GM12801 (cell line): ENCODE data around the gene SLC39A7.

ENCODE experiments used
- TF ChIP-seq, protein P1 (sequence below): IDR thresholded peaks from one replicate; pipeline ENCODE4 v1.5.1; 2011; ENCODE audit warnings: control low read depth; ENCODE audit not compliant: insufficient read length; ENCODE audit errors: extremely low read depth

Gene SLC39A7

DNA sequence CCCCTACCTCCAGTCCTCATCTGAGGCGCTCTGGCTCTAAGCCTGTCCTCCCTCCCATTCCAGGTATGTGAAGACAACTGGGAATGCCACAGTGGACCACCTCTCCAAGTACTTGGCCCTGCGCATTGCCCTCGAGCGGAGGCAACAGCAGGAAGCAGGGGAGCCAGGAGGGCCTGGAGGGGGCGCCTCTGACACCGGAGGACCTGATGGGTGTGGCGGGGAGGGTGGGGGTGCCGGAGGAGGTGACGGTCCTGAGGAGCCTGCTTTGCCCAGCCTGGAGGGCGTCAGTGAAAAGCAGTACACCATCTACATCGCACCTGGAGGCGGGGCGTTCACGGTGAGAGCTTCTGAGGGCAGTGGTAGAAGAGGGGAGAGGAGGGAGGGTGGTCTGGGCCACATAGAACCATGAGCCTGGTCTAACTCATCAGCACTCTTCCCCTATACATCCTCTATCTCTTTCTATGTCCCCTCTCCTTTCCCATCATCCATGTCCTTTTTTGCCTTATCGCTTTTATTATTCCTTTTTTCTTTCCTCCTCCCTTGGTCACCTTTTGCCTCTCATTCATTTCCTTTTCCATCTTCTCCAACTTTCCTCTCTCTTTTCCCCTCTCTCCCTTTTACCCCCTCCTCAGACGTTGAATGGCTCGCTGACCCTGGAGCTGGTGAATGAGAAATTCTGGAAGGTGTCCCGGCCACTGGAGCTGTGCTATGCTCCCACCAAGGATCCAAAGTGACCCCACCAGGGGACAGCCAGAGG, 11.2 kb downstream of the SLC39A7 start:
- TF ChIP-seq, protein P1, sequence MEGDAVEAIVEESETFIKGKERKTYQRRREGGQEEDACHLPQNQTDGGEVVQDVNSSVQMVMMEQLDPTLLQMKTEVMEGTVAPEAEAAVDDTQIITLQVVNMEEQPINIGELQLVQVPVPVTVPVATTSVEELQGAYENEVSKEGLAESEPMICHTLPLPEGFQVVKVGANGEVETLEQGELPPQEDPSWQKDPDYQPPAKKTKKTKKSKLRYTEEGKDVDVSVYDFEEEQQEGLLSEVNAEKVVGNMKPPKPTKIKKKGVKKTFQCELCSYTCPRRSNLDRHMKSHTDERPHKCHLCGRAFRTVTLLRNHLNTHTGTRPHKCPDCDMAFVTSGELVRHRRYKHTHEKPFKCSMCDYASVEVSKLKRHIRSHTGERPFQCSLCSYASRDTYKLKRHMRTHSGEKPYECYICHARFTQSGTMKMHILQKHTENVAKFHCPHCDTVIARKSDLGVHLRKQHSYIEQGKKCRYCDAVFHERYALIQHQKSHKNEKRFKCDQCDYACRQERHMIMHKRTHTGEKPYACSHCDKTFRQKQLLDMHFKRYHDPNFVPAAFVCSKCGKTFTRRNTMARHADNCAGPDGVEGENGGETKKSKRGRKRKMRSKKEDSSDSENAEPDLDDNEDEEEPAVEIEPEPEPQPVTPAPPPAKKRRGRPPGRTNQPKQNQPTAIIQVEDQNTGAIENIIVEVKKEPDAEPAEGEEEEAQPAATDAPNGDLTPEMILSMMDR, result no peak

GRCh38 chr6:33212857-33213165, 12.1 kb downstream of the SLC39A7 start:
- TF ChIP-seq, protein P1, result no peak

DNA sequence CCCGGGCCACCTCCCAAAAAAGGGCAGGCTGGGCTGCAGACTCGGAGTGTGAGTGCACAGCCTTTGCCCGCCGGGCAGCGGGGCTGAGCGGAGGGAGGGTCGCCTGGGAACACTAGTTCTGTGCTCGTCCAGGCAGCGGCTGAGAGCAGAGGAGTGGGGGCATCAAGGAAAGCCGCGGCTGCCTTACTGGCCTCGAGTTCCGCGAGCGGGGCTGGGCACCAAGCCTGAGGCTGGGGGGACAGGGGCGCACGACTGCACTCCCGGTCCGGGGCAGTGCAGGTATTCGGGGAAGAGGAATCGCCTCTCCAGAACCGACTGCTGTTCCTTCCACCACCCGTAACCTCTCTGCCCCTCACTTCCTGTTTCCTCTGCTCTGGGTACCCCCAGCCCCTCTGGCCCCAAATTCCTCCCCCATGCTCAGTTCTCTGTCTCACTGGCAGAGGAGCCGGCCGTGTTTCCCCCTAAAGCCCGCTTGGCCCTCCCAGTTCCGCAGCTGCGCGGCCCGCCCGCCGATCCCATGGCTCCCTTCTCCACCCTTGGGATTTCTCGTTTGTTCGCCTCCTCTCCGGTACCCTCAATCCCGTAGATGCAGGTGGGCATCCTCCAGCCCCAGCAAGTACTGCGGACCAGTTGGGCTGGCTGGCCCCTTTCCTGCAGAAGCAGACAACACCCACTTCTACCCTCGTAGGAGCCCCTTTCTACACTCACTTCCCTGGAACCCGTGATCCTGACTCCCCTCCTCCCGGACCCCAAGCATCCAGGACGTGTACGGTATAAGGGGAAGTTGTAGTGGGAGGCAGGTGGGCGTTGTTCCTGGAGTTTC, 12.7 kb downstream of the SLC39A7 start:
- TF ChIP-seq, protein P1, result no peak

GRCh38 chr6:33213989-33214335, 13.3 kb downstream of the SLC39A7 start:
- TF ChIP-seq, protein P1, result no peak

- TF ChIP-seq, protein P1, result no peak
Observed at GRCh38 chr6:33215271-33216116, 14.8 kb downstream of the SLC39A7 start.

DNA sequence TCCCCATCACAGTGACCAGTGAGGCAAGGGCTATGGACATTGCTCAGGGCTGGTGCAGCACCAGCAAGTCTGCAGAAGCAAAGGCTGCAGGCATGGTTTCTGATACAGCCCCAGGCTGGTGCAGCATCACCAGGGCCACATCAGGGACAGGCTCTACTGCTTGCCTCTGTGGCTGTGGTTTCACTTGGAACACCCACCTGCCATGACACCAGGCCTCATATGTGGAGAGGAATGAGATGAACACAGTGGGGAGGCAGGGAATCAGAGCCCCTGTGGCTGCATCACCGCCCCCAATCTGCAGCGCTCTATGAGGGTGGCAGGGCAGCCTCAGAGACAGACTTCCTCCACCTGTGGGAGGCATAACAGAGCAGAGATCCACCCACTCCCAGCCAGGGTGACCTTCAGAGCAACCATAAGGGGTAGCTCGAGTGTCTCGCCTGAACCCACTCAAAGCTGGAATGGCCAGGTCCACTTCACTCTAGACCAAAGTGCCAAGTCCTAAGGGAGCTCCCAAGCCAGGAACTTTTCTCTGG, 15.5 kb downstream of the SLC39A7 start:
- TF ChIP-seq, protein P1, result no peak

DNA sequence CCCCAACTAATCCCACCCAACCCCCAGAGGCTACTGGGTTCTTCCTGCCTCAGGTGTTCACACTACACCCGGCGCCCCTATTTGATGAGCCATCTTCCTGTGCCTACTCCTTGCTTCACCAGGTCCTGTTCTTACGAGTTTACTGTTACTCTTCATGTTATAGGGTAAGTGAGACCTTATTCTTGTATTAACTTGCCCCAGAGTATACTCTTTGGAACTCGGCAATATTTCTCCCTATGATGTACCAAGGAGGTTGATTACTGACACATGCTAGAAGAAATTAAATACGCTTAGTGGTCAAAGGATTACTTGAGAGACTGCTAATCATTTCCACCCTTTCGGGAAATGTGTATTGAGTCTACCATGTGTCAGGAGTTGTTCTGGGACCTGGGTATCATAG, 16.6 kb downstream of the SLC39A7 start:
- TF ChIP-seq, protein P1, result no peak
